ENCODE results near the gene PTPRO.
A peak's percentile ranks its signal among the peaks of the same experiment; 100 is the strongest.

The PTPRO gene

DNA sequence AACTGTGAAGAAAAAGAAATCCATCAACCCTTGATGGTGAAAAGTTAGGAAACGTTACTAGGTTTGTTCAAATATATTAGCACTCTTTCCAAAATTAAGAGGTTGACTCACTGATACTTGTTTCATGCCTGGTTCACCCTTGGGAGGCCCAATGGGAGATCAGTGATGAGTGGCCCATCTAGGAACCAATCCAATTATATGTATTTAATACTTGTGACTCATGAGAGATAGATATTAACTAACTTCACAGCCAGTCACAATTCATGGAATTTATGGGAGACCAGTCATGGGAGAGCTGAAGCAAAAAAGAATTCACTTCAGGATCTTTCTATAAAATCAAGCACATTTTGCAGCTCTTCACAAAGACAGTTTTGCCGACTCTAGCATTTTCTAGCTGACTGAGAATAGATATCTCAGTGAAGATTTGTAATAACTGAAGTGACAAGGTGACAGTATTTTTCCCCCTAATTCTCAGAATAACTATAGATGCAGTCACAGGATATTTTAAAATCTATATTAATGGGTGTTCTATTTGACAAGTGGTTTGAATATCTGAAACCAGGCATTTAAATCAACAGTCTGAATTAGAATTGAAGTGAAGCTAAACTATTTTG is 236.7 kb downstream of the PTPRO start:
- no peak for DNase-seq (ENCODE audit: low read depth, low spot score)

DNA sequence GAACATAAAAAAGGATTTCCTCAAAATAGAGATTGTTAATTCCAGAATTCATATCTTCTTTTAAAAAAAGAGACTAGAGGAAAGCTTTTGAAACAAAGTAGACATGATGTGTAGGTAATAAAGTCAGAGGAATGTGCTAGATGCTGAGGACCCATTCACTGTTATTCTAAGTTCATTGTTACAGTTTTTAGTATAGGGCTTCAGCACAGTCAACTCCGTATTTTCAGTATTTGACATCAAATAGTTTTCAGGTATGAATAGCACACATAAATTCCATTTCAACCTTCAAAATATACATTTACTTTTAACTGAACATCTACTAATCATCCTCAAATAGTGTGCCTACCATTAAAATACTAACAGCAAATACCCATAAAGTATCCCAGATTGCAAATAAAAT is 239.1 kb downstream of the PTPRO start:
- DNase-seq (ENCODE audit: low read depth, low spot score) = no peak

DNA sequence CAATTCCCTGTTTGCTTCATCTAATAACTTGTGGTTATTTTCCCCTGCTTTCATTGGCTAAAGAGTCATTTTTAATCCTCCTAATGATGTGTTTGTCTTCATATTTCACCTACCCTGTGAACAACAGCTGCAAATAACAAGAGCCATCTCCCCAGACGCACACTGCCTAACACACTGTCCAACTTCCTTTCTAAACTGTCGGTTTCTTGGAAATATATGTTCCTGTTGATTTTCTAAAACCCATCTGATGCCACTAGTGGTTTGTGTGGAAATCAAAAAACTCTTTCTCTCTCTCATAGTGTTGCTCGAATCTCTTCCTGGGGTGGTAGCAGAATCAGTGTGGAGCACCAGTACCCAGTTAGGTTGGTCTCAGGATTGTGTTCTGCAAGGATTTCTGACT is 240.0 kb downstream of the PTPRO start:
- DNase-seq (ENCODE audit: low read depth, low spot score) = no peak

DNA sequence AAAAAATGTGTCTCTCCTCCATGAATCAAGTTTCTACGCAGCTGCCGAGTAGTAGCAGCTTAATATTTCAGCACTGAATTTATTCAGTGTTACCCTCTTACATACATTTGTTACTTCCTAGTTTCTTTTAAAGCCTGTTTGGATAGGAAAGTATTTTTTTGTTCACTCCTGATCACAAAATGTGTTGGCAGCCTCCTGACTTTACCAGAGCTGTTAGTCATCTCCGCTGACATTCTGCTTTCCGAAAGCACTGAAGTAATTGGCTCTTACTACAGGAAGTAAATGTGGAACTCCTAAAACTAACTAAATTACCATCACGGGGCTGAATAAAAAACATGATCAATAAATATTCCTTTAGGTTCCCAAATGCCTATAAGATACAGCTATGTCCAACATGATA is 241.4 kb downstream of the PTPRO start:
- DNase-seq (ENCODE audit: low read depth, low spot score) = no peak

DNA sequence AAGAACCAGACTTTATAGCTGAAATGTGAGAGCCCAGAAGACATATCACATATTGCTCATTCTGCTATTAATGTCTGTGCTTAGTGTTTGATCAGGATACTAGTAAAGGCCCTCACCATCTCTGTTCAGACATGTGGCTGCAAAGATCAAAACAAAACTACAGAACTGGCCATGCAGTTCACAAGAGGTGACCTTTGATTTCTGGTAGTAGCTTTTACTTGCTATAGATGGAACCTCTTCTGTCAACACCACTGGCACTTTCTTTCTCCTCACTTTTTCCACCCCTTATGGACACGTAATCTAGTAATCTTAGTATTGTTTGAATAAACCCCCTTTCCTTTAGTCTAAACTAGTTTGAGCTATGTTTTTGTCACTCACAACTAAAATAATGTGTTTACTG is 252.0 kb downstream of the PTPRO start:
- no peak for DNase-seq (ENCODE audit: low read depth, low spot score)

DNA sequence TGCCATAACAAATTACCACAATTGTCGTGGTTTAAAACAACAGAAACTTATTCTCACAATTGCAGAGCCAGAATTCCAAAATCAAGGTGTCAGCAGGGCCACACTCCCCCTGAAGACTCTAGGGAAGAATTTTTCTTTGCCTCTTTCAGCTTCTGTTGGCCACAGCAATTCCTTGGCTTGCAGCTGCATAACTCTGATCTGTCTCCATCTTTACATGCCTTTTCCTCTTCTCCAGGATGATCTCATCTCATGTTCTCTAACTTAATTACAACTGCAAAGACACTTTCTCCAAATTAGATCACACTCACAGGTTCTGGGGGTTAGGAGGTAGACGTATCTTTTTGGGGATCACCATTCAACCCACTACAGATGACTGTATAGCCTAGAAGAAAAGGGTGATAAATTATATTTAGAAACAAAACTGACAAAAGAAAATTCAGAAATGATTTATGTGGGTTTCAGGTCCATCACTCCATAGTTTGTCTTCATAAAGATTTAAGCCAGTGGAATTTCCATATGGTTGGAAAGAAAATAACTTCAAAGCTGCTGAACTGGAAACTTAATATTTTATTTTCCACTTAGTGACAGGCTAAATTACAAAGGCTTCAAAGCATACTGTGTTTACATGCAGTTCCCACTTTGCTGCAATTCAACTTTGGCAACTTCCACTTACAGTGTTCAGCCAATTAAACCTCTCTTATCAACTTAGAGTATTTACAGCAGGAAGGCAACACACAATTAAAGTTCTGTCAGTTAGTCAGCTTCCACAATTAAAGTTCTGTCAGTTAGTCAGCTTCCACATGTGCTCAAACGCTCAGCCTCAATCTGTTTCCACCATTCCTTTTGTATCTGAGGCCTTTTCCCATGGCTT is 253.6 kb downstream of the PTPRO start:
- no peak for DNase-seq (ENCODE audit: low read depth, low spot score)

DNA sequence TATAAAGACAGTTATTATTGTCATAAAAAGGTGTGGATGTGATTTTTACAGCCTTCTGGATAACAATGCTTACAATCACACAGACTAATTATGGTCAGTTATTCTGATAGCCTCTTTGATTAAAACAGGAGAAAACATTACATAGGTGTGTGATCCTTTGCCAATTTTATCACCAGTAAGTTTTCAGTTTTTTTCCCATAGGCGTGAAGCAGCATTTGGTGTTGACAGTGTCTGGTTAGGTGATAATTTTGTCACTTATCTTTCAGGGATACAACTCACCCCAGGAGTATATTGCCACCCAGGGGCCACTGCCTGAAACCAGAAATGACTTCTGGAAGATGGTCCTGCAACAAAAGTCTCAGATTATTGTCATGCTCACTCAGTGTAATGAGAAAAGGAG is 258.1 kb downstream of the PTPRO start:
- DNase-seq (ENCODE audit: low read depth, low spot score) = no peak

DNA sequence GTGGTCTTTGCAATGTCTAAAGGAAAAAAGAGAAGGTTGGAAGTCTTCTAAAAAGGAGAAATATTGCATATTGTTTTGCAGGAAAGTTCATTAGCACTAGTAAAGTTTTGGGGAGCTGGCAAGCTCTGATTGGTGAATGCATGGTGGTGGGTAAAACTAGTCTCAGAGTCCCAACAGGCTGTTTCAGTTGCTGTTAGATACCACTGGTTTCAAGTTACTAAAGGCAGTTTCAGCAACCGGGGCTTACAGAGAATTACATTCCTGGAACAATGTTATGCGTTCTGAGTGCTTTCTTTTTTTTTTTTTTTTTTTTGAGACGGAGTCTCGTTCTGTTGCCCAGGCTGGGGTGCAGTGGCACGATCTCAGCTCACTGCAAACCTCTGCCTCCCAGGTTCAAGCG is 258.7 kb downstream of the PTPRO start:
- DNase-seq (ENCODE audit: low read depth, low spot score) = no peak

DNA sequence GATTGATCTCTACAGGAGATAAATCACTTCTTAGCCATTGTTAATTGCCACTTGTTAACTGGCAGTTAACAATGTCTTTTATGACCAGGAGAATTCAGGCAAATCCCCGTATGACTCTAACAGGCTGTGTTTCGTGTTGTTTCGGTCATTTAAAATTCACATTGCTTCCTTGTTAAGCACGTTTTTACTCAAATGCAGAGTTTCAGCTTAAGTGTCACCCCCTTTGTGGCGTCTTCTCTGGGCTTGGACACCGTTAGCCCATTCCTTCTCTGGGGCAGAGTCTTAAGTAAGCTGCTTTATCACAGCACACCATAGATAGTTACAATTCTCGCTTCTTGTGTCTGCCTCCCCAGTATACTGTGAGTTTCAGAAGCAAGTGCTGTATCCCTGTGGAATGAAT is 261.5 kb downstream of the PTPRO start:
- no peak for DNase-seq (ENCODE audit: low read depth, low spot score)

DNA sequence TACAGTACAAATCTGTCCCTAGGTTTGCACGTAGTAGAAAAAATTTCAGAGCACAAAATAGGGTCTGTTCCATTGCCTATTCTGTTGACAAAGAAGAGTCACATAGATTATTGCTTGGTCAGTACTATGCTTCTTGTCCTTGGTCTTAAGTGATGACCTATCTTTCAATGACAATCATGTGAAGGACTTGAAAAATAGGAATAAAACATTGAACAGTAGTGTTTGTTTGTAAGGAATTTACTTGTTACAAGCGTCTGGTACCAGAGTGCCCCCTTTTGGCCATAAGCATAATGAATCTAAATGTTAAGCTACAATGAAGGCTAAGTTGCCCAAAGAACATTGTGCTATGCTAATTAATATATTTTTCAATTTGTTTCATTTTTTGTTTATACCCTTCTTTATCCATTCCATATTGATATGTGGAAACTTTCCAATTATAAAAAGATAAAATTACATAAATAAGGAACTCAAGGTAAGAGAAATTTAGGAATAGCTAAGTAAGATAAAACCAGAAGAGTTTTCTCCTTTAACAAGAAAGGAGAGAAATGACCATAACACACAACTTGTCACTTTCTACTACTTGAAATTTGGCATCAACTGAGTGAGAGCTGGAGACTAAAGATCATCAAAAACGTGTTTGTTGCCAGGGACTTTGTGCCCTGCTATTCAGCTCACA is 262.2 kb downstream of the PTPRO start:
- no peak for DNase-seq (ENCODE audit: low read depth, low spot score)

DNA sequence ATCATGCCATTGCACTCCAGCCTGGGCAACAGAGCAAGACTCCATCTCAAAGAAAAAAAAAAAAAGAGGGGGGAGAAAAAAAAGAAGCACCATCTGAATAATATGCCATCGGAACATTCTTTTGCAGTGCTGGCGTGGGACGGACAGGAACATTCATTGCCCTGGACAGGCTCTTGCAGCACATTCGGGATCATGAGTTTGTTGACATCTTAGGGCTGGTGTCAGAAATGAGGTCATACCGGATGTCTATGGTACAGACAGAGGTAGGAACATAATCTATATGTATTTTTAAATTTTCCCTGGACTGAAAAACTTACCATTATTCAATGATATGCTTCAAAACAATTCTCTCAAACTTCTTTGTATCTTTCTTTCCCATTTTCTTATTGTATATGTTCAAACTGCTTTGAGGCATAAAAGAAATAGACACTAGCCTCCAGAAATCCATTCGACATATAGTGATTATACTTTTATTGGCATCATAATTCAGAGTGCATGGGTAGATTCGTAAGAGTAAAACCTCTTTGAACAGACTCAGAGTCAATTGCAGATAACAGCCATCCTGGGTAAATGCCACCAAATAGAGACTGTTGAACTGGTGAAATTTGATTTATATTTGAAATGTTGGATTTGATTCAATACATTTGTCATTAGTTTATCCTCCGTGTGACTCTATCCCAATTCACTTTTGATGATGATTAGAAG is 267.2 kb downstream of the PTPRO start:
- DNase-seq (ENCODE audit: low read depth, low spot score) = no peak

DNA sequence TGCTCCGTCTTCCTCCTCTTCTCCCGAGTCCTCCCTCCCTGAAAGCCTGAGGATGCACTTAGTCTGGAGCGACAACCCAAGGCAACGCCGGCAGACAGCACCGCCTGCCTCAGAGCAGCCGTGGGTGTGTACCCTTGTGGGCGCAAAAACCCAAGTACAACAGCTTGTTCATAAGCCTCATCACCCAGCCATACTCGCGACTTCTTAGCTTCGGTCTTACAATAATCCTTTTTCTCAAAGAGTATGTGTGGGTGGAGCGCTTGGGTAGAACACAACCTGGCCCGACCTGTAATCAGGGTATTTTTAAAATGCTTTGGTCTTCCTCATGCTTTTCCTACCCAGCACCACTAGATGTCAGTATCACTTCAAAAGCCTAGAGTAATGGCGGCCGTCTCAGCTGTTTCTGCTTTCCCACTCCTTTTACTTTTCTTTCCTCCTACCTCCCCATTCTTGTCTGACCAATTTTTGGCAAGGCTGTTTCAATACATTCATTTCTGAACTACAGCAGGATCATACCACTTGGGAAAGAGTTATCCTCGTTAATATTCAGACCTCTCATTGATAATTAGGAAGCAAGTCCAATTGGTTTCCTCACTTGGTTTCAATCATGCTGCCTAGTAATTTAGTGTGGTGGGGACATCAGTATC is 268.0 kb downstream of the PTPRO start:
- peak; percentile 9 for DNase-seq (ENCODE audit: low read depth, low spot score)

DNA sequence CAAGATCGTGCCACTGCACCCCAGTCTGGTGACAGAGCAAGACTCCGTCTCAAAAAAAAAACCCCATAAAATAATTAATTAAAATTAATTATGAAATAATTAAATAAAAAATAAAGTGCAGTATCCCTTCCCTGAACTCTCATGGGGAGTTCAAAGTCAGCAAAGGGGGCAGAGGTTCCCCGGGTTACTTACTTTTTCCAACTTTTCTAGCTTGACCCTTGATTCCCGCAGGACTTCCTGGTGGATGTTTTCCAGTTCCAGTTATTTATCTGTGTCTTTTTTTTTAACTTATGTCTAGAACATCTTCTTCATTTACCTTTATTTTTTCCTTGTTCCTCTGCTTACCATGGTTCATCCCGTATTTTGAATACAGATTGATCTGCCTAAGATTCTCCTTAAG is 269.5 kb downstream of the PTPRO start:
- no peak for DNase-seq (ENCODE audit: low read depth, low spot score)

DNA sequence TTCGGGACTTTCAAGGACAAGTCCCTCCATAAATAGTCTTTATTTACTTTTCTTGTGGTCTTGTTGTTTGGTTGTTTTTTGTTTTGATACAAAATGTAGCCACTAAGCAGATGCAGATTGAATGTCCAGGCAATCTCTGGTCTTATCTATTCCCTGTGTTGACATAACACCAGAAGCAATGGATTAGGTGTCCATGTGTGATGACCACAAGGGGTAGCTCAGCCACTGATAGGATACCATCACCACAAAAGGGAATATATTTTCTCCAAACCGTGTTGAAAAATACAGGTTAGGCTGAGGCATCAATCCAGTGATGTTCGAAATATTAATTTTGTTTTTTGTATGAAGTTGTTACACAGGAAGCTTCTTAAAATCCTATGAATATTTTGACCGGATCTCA is 270.6 kb downstream of the PTPRO start:
- no peak for DNase-seq (ENCODE audit: low read depth, low spot score)

DNA sequence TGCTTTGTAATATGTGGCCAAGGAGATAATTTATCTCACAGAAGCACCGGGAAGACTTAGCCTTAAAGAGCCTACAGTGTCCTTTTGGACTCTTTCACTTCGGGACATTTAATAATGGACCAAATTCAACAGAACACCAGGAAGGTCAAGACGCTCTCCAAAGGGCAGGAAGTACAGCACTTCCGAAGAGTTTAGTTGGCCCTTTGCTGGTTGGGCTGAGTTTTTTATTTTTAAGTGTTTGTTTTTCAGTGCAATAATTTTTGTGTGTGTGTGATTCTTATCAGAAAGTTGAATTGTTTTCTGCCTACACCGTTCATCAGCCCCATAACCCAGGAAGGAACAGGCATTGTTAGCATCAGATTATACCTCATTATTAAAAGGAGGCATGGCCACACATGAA is 273.9 kb downstream of the PTPRO start:
- DNase-seq (ENCODE audit: low read depth, low spot score) = no peak

DNA sequence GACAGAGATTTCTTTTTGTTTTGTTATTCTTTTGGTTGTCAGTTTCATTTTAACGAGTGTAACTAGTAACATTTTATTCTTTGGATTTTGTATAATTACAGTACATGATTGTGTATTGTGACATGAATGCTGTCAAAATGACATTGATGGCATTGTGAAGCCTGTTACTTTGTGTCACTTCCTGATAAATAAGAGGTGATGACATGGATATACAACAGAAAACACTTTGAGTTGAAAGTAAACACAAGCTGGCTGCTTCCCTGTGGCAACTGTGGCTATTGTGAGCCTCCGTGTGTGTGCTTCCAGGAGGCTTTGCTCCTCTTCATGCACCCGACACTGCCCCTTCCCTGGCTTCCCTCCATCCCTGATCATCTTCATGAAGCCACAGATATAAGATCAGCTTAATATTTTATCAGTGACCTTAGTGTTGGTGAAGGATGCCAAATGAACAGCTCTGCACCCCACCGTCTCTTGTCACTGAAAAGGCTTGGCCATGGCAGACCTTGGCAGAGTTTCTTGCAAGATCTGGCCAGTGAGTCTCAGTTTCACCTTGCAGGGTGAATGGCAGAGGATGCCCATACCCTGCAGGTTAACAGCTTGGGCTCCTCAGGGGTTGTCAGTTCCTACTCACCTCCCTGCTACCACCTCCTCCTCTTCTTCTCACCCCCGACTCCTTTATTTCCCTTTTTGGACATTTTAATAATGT is 275.0 kb downstream of the PTPRO start:
- DNase-seq (ENCODE audit: low read depth, low spot score) = no peak

DNA sequence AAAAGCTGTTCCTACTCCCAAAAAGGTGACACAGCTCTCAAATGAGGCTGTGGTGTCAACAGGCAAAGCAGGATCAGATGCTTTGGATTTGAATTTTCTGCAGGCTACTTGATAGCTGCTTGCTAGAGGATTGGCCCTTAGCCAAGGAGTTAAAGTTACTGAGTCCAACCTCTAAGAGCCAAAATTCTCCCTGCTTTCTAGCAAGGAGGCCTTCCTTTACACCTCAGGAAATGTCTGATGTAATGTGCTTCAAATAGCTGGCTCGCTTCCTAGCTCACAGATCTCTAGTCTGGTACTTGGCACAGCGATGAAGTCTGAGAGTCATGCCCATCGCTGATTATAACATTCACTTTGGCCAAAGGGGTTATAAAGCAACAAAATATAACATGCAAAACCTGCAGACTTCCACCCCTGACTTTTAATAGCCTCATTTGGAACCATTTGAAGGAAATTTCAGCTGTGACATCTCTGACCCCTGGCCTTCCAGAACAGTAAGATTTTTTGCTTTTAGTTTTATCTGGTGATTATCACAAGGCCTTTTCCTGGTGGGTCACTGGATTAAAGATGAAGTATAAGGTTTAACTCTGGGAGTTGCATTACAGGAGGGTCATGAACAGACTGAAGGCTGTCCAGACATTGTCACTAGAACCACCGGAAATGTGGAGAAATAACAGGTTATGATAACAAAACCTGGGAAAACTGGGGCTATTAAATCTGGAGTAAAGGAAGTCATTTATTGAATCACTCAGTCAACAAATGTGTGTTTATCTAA is 277.1 kb downstream of the PTPRO start:
- no peak for DNase-seq (ENCODE audit: low read depth, low spot score)

DNA sequence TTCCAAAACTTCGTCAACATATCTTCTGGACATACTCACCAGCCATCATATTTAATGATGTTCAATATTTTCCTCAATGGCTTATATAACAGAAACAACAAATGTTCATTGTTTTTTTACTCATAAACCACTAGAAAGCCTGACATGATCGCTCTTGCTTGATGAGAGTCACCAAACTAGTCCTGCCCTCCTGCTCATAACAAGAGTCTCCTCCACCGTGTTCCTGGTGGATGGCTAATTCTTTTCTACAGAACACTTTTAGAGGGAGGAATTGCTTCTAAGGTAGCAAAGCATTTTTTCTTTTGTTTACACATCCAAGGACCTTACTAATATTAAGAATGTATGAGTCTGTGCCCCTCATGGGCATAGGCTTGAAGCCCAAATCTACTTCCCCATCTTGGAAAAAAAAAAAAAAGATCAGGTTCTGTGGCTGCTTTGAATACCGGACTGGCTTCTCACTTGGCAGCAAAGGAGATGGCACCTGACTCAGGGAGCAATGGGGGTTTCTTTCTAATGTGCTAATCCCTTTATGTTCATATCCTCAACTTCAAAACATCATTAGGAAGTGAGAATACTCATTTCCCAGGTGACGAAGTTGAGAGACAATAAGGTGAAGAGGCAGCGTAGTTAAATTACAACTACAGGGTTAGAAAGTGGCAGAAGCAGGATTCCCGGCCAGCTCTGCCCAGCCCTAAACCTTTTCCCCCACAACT is 278.1 kb downstream of the PTPRO start:
- DNase-seq (ENCODE audit: low read depth, low spot score) = no peak

DNA sequence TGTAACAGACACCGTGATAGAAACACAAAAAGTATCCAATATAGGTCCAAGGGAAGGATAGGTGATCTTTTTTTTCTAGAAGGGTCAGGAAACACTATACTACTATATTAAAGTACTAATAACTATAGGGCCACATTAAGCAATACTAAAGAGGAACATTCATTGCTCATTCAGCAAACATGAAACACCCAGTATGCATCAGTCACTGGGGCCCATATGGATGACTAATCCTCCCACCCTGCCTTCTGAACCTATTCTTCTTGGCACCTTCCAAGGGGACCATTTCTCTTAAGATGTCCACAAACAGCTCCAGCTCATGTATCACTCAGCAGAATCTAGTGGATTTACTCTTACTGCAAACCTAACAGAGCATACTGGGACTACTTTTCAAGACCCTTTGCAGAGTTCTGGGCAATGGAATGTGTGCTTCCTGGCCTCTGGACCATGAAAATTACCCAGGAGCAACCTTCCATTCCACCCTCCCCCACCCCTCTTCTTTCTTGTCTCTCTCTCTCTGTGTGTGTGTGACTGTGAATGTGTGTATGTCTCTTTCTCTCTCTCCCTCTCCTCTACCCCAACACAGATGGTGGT is 279.0 kb downstream of the PTPRO start:
- DNase-seq (ENCODE audit: low read depth, low spot score) = no peak
